T-cell (primary cell): Measurements from ENCODE around the gene TOX3. TPM values are rescaled to one million over a fixed set of nuclear protein-coding genes. Genes with fewer than 3 reads are reported as not detected.
A peak's percentile ranks its signal among the peaks of the same experiment; 100 is the strongest.

Source experiments
- ATAC-seq, 4 experiments: fragments of 200-7000 bp in 3 of 4; fragments of 150-1000 bp in 1 of 4; cut with Tn5 transposase; replicated peaks in 1 of 4; 1 replicate in 3 of 4; 2 replicates in 1 of 4; pipeline ENCODE4 v1.10.0; 2021; ENCODE audit warnings: moderate library complexity in 3 of 4, mild to moderate bottlenecking in 2 of 4, moderate number of reproducible peaks in 1 of 4
- CTCF ChIA-PET, 2 donors: fragments of 300-600 bp; sonication (Branson Sonifier 250); formaldehyde crosslinking; loops; one replicate each; lab custom pipeline; 2022; ENCODE audit warnings: antibody characterized with exemption in 2 of 2; lab: Charles Lee
- POLR2A ChIA-PET, 2 donors: fragments of 300-600 bp; sonication (Branson Sonifier 250); formaldehyde crosslinking; loops; one replicate each; lab custom pipeline; 2022; ENCODE audit warnings: antibody characterized with exemption in 2 of 2; lab: Charles Lee
- DNase-seq, 35 experiments: peaks; one replicate each; pipeline versions ENCODE4 v3.0.0 to v3.0.0-alpha.2; 2013 to 2023
- H3K27ac ChIP-seq: one replicate; pipeline ENCODE4 v1.5.1; 2013; ENCODE audit warnings: low read length
- H3K27me3 ChIP-seq, 2 experiments: replicated peaks in 1 of 2; 1 replicate in 1 of 2; 2 replicates in 1 of 2; pipeline versions ENCODE4 v1.6.1 to v1.7.0; 2013; ENCODE audit warnings: low read length in 1 of 2, mixed read lengths in 1 of 2; ENCODE audit not compliant: control insufficient read depth in 2 of 2, insufficient read depth in 2 of 2; ENCODE audit errors: extremely low read depth in 1 of 2
- H3K36me3 ChIP-seq, 2 donors: 1 replicate in 1 of 2; 2 replicates in 1 of 2; pipeline versions ENCODE4 v1.6.1 to v1.7.0; 2013; ENCODE audit warnings: low read length in 1 of 2; ENCODE audit not compliant: control insufficient read depth in 2 of 2, insufficient read depth in 1 of 2; ENCODE audit errors: extremely low read depth in 1 of 2
- H3K4me1 ChIP-seq, 2 experiments: 1 replicate in 1 of 2; 2 replicates in 1 of 2; pipeline versions ENCODE4 v1.6.1 to v1.7.0; 2013; ENCODE audit warnings: low read length in 2 of 2, mixed read lengths in 1 of 2; ENCODE audit not compliant: insufficient read depth in 2 of 2, control insufficient read depth in 1 of 2; ENCODE audit errors: extremely low read depth in 1 of 2
- H3K4me3 ChIP-seq, 2 donors: 1 replicate in 1 of 2; 2 replicates in 1 of 2; pipeline versions ENCODE4 v1.5.1 to v1.7.0; 2013; ENCODE audit warnings: mild to moderate bottlenecking in 2 of 2, low read length in 1 of 2, moderate library complexity in 1 of 2; ENCODE audit not compliant: control insufficient read depth in 1 of 2; ENCODE audit errors: extremely low read depth in 1 of 2
- H3K9me3 ChIP-seq: 2 replicates; pipeline ENCODE4 v1.7.0; 2013
- H3K27ac Mint-ChIP-seq, 2 donors: one replicate each; pipeline ENCODE4 v1.8.0; 2020 to 2021; ENCODE audit warnings: mild to moderate bottlenecking in 2 of 2, mixed read lengths in 2 of 2
- H3K27me3 Mint-ChIP-seq, 2 donors: one replicate each; pipeline ENCODE4 v1.8.0; 2021 to 2022; ENCODE audit warnings: mixed read lengths in 2 of 2
- H3K36me3 Mint-ChIP-seq: one replicate; pipeline ENCODE4 v1.8.0; 2021; ENCODE audit warnings: mixed read lengths
- H3K4me1 Mint-ChIP-seq, 3 donors: one replicate each; pipeline ENCODE4 v1.8.0; 2020 to 2022; ENCODE audit warnings: mixed read lengths in 3 of 3, mild to moderate bottlenecking in 1 of 3
- H3K4me3 Mint-ChIP-seq, 3 donors: one replicate each; pipeline ENCODE4 v1.8.0; 2020 to 2022; ENCODE audit warnings: mild to moderate bottlenecking in 3 of 3, mixed read lengths in 3 of 3, moderate library complexity in 3 of 3
- H3K9me3 Mint-ChIP-seq, 3 donors: one replicate each; pipeline ENCODE4 v1.8.0; 2020 to 2022; ENCODE audit warnings: mixed read lengths in 3 of 3
- WGBS: methylation state at CpG from one replicate; pipeline ENCODE4 v1.1.5; 2013; ENCODE audit warnings: missing lambda C conversion rate; ENCODE audit not compliant: insufficient coverage; 5-methylcytosine and 5-hydroxymethylcytosine counted together
- total RNA-seq, 35 experiments: library from RNA in 6 of 35; stranded (reverse) in 6 of 35; fragments of 120-200 nt in 1 of 35; gene quantifications; one replicate each; pipeline versions ENCODE4 v1.2.1 to v1.2.4 and lab custom pipeline; 2013 to 2026

The TOX3 gene
- total RNA-seq, 5 donors from 2014 or later (not counting 1 experiment from before 2014, with no cell fraction given): 0.09 to 0.10 TPM; not detected in 3

DNA sequence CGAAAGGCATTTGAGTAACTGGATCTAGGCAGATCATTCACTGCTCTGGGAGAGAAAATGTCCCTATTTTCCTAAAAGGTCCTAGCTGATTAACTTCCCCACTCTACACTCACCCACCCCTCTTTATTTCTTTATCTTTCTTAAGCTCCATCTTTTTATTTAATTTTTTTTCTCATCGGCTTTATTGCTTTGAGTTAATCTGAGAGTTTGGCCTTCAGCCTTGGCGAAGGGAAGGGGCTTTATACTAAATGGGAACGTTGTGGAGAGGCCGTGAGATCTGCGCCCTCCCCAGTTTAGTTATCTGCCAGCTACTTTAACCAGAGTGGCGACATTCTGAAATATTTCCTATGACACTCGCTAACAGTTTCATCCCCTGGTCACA is 882 bp upstream of the TOX3 start:
- POLR2A ChIA-PET: no interaction called here
- Mint-ChIP-seq H3K27me3 (peaks cover 36 to 43% of the 10 kb centered on the region in 2 donors), H3K4me3 (peak overlapping the region in 1 of 3 donors; percentile 59), H3K4me1 (peaks cover 8 to 10% (median 10%) of the 10 kb centered on the region in 3 donors), H3K9me3 (no peaks in the 10 kb centered on the region), H3K27ac (no peak overlapping the region), H3K36me3 (no peaks in the 10 kb centered on the region)
- no peaks in the 10 kb centered on the region for H3K36me3 ChIP-seq
- H3K4me1 ChIP-seq: no peaks in the 10 kb centered on the region
- no peak overlapping the region for H3K27ac ChIP-seq
- ATAC-seq (no peak), DNase-seq (no peak)
- H3K27me3 ChIP-seq: peaks cover 19 to 23% of the 10 kb centered on the region in 2 experiments
- H3K4me3 ChIP-seq: no peak overlapping the region
- H3K9me3 ChIP-seq: no peaks in the 10 kb centered on the region
- 22% methylated on average over 2 of the region's 8 CpGs for WGBS
- CTCF ChIA-PET: no interaction called here

DNA sequence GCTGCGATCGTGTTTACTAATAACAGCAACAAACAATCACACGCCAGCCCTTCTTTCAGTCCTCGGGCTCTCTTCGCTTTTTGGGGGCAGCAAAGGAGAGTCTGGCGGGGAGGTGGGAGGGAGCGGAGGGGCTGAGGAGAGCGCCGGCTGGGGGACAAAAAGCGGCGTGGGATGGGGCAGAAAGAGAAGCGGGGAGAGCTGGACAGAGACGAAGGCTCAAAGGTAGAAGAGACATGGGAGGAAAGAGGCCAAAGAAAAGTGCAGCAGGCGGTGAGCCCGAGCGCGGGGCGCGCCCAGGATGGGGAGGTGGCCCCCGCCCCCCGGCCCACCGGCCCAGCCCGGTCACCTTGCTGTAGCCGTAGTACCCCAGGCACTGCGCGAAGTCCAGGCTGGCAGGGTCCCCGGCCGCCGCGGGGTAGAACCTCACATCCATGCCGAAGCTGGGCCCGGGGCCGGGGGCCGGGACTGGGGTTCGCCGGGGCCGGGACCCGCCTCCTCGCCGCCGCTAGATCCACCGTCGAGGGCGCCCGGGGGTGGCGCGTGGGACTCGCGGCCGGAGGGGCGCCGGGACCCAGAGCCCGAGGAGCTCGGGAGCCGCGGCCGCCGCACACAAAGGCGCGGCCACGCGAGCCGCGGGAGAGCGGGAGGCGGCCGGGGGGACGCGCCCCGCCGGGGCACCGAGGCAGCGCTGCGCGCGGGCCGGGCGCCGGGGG is 496 bp downstream of the TOX3 start:
- no peak overlapping the region for H3K27ac Mint-ChIP-seq
- Histone ChIP-seq H3K4me1 (no peaks in the 10 kb centered on the region), H3K27me3 (peaks cover 22 to 23% of the 10 kb centered on the region in 2 experiments), H3K27ac (no peak overlapping the region), H3K36me3 (no peaks in the 10 kb centered on the region), H3K9me3 (no peaks in the 10 kb centered on the region), H3K4me3 (no peak overlapping the region)
- peaks cover 40 to 45% of the 10 kb centered on the region in 2 donors for H3K27me3 Mint-ChIP-seq
- no peaks in the 10 kb centered on the region for H3K36me3 Mint-ChIP-seq
- H3K4me3 Mint-ChIP-seq: no peak overlapping the region
- WGBS: 6% methylated on average over 66 of the region's 79 CpGs
- ATAC-seq: no peak
- H3K9me3 Mint-ChIP-seq: no peaks in the 10 kb centered on the region
- no peak for DNase-seq
- POLR2A ChIA-PET: no interaction called here
- peaks cover 8 to 10% (median 10%) of the 10 kb centered on the region in 3 donors for H3K4me1 Mint-ChIP-seq
- CTCF ChIA-PET: no interaction called here

DNA sequence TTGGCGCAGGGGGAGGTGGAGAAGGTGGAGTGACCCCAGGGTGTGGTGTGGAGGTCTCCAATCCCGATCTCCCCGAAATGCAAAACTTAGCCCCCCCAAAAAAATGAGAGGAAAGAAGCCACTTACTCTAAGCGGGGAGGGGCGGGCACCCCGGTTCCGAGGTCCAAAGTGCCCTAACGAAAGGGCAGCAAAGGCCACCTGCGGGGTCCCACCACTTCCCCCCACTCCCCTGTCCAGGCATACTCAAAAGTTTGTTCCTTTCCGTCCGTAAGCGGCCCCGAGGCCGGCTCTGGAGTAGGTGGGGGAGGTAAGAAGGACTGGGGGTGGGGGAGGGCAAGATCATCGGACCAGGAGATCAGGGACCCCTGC is 1.1 kb downstream of the TOX3 start:
- ChIA-PET POLR2A (no interaction called here), CTCF (no interaction called here)
- Histone ChIP-seq H3K27ac (no peak overlapping the region), H3K27me3 (peaks cover 22 to 23% of the 10 kb centered on the region in 2 experiments), H3K4me3 (no peak overlapping the region), H3K36me3 (no peaks in the 10 kb centered on the region), H3K4me1 (no peaks in the 10 kb centered on the region), H3K9me3 (no peaks in the 10 kb centered on the region)
- H3K4me3 Mint-ChIP-seq: no peak overlapping the region
- H3K27me3 Mint-ChIP-seq: peaks cover 40 to 45% of the 10 kb centered on the region in 2 donors
- H3K27ac Mint-ChIP-seq: no peak overlapping the region
- DNase-seq (no peak), ATAC-seq (no peak)
- no peaks in the 10 kb centered on the region for H3K9me3 Mint-ChIP-seq
- 8% methylated on average over 4 of the region's 15 CpGs for WGBS
- H3K36me3 Mint-ChIP-seq: no peaks in the 10 kb centered on the region
- peaks cover 8 to 10% (median 10%) of the 10 kb centered on the region in 3 donors for H3K4me1 Mint-ChIP-seq

DNA sequence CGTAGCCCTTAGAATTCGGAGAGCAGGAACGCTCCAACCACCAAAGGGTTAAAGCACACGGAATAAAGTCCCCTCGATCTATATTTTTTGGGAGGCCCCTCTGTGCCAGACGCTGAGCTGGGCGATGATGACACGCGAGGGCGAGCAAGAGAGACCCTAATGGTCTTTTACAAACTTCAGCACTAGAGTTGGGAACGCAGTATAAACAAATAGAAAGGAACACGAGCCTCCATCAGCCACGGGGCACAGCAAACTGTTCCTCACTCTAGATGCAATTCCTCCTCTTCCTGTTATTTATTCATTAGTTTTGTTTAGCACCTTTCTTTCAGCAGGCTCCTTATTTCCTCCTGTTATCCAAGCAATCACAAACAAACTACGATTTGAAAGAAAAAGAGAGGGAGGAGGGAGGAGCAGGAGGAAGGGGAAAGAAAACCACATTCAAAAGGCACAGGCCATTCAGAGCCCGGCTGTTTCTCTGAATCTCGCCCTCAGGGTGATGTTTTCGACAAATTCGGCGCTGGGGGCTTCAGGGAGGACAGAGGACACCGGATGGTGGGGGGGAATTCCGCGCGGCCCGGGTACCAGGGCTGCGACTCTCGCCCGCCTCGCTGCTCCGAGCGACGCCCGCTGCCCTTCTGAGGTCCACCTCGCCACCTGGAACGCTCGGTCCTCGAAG is 1.6 kb downstream of the TOX3 start:
- Histone ChIP-seq H3K9me3 (no peaks in the 10 kb centered on the region), H3K27ac (no peak overlapping the region), H3K4me3 (no peak overlapping the region), H3K4me1 (no peaks in the 10 kb centered on the region), H3K27me3 (peaks cover 20 to 23% of the 10 kb centered on the region in 2 experiments), H3K36me3 (no peaks in the 10 kb centered on the region)
- Mint-ChIP-seq H3K27me3 (peaks cover 40 to 41% of the 10 kb centered on the region in 2 donors), H3K27ac (no peak overlapping the region), H3K36me3 (no peaks in the 10 kb centered on the region), H3K4me1 (peaks cover 8 to 10% (median 10%) of the 10 kb centered on the region in 3 donors), H3K9me3 (no peaks in the 10 kb centered on the region), H3K4me3 (peak overlapping the region in 1 of 3 donors; percentile 15)
- 4% methylated on average over 12 of the region's 36 CpGs for WGBS
- ChIA-PET CTCF (no interaction called here), POLR2A (no interaction called here)
- ATAC-seq: no peak
- DNase-seq: no peak

DNA sequence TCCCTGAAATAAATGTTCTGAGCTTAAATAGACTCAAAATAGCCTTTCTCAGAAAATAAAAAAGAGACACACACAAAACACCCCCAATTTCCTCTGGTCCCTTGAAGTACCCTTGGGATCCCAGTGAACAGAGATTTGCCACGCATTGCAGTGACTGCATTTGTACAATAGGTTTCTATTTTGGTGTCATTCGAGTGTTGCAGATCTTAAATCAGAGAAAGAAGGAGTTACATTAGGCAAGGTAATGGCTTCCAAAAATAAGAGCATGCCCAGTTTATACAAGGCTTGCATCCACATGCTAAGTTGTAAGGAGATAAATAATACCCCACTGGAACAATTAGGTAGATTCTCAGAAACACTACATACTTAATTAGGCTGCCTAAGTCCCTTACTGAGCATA is 2.2 kb downstream of the TOX3 start:
- peaks cover 0 to 1% (median 0%) of the 10 kb centered on the region in 3 donors for H3K9me3 Mint-ChIP-seq
- H3K27me3 Mint-ChIP-seq: peaks cover 38 to 39% of the 10 kb centered on the region in 2 donors
- Histone ChIP-seq H3K36me3 (no peaks in the 10 kb centered on the region), H3K27ac (no peak overlapping the region), H3K9me3 (no peaks in the 10 kb centered on the region), H3K27me3 (peaks cover 20 to 23% of the 10 kb centered on the region in 2 experiments), H3K4me3 (no peak overlapping the region), H3K4me1 (no peaks in the 10 kb centered on the region)
- ATAC-seq (no peak), DNase-seq (no peak)
- H3K36me3 Mint-ChIP-seq: no peaks in the 10 kb centered on the region
- ChIA-PET CTCF (no interaction called here), POLR2A (no interaction called here)
- no peak overlapping the region for H3K4me3 Mint-ChIP-seq
- peaks cover 8 to 10% (median 10%) of the 10 kb centered on the region in 3 donors for H3K4me1 Mint-ChIP-seq
- no peak overlapping the region for H3K27ac Mint-ChIP-seq
- no CpG with 5 or more reads among the region's 2 CpGs for WGBS

DNA sequence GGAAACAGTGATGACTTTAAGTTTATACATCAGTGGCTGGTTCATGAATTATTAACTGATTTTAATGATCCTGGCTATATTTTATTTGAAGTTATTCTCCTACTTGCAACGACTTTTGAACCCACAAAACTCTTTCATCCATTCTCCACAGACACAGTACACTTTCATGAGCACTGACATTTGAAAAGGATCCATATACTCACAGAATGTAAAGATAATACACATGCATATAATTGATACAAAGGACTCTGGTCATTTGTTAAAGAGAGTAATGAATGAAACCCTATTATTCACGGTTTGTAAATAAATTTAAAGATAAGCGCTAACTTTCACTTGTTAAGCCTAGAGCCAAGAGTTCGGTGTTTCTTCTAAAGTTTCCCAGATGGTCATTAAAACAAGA is 3.3 kb downstream of the TOX3 start:
- WGBS: no CpG with 5 or more reads among the region's 4 CpGs
- POLR2A ChIA-PET: no interaction called here
- no peak for ATAC-seq

More for the DNA sequence above, 3.3 kb downstream of the TOX3 start:
- no peak overlapping the region for H3K27ac ChIP-seq
- H3K27ac Mint-ChIP-seq: no peak overlapping the region
- no peak for DNase-seq
- CTCF ChIA-PET: no interaction called here
- H3K27me3 ChIP-seq: peaks cover 11 to 23% of the 10 kb centered on the region in 2 experiments
- peaks cover 0 to 4% (median 0%) of the 10 kb centered on the region in 3 donors for H3K9me3 Mint-ChIP-seq
- H3K4me1 ChIP-seq: no peaks in the 10 kb centered on the region
- no peaks in the 10 kb centered on the region for H3K36me3 ChIP-seq
- H3K27me3 Mint-ChIP-seq: peaks cover 31 to 34% of the 10 kb centered on the region in 2 donors
- H3K9me3 ChIP-seq: no peaks in the 10 kb centered on the region
- H3K4me1 Mint-ChIP-seq: peaks cover 8 to 10% (median 10%) of the 10 kb centered on the region in 3 donors
- no peaks in the 10 kb centered on the region for H3K36me3 Mint-ChIP-seq
- no peak overlapping the region for H3K4me3 ChIP-seq
- no peak overlapping the region for H3K4me3 Mint-ChIP-seq
